GM12878 (cell line): ENCODE measurements around the gene LOXL4.

Experiments used
- CBX3 ChIP-seq: fragments of 200-600 bp; sonication (generic); IDR thresholded peaks from 2 replicates; pipeline ENCODE4 v1.6.1; 2016; ENCODE audit warnings: low read depth, borderline replicate concordance
- EZH2 ChIP-seq: IDR thresholded peaks from 2 replicates; pipeline ENCODE4 v1.6.1; 2012; ENCODE audit warnings: low read depth, mild to moderate bottlenecking, control low read depth, inconsistent platforms, low read length, borderline replicate concordance; ENCODE audit not compliant: control insufficient read depth
- FOXM1 ChIP-seq: IDR thresholded peaks from 2 replicates; pipeline ENCODE4 v1.6.1; 2012; ENCODE audit warnings: low read depth, mild to moderate bottlenecking, inconsistent platforms, low read length, moderate library complexity
- SMAD1 ChIP-seq: fragments of 450-650 bp; IDR thresholded peaks from 2 replicates; pipeline ENCODE4 v1.6.1; 2018; ENCODE audit warnings: mild to moderate bottlenecking, low read depth; ENCODE audit not compliant: partially characterized antibody

GRCh38 chr10:98259606-98260315, 8.2 kb downstream of the LOXL4 start:
- TF ChIP-seq SMAD1 = no peak
- TF ChIP-seq EZH2 = no peak
- no peak for TF ChIP-seq CBX3
- TF ChIP-seq FOXM1 = no peak
